HEK293T (cell line): ENCODE data around the gene CCDC33.

ENCODE experiments used
- BHLHE40 ChIP-seq: fragments of 450-650 bp; IDR thresholded peaks from 2 replicates; pipeline ENCODE4 v1.6.1; 2016; ENCODE audit warnings: mild to moderate bottlenecking, moderate library complexity, borderline replicate concordance
- HDGF ChIP-seq: fragments of 450-650 bp; IDR thresholded peaks from 2 replicates; pipeline ENCODE4 v1.6.1; 2017; ENCODE audit warnings: antibody characterized with exemption, borderline replicate concordance
- SP1 ChIP-seq: fragments of 450-650 bp; IDR thresholded peaks from 2 replicates; pipeline ENCODE4 v1.6.1; 2017
- SUZ12 ChIP-seq: fragments of 450-650 bp; IDR thresholded peaks from 2 replicates; pipeline ENCODE4 v1.6.1; 2016; ENCODE audit warnings: mild to moderate bottlenecking
- TARDBP ChIP-seq: fragments of 450-650 bp; IDR thresholded peaks from 2 replicates; pipeline ENCODE4 v1.6.1; 2016

GRCh38 chr15:74330861-74331408, 94.8 kb downstream of the CCDC33 start:
- TF ChIP-seq SP1 = no peak
- TF ChIP-seq TARDBP = no peak
- TF ChIP-seq HDGF = no peak
- no peak for TF ChIP-seq SUZ12
- no peak for TF ChIP-seq BHLHE40
